K562 (cell line): Measurements from ENCODE around the gene MYRIP.

Experiments
- CREBBP ChIP-seq: IDR thresholded peaks from one replicate; pipeline ENCODE4 v1.6.1; 2012; ENCODE audit warnings: low read depth, mild to moderate bottlenecking, control low read depth, inconsistent platforms, low read length
- FOXA1 ChIP-seq: fragments of 450-650 bp; IDR thresholded peaks from 2 replicates; pipeline ENCODE4 v1.6.1; 2016; ENCODE audit warnings: mild to moderate bottlenecking, borderline replicate concordance
- GABPA ChIP-seq: fragments of 200-800 bp; sonication (Bioruptor generic); conservative IDR thresholded peaks from 2 replicates; pipeline ENCODE4 v1.6.1; 2016; ENCODE audit warnings: low read depth, missing genetic modification characterization, missing compliant biosample characterization
- GATAD2B ChIP-seq: fragments of 450-650 bp; IDR thresholded peaks from 2 replicates; pipeline ENCODE4 v1.6.1; 2017; ENCODE audit warnings: mild to moderate bottlenecking, borderline replicate concordance
- IRF2 ChIP-seq: sonication (generic); formaldehyde crosslinking; IDR thresholded peaks from 2 replicates; pipeline ENCODE4 v1.8.1; 2022; ENCODE audit warnings: mild to moderate bottlenecking, missing genetic modification reagents
- KDM1A ChIP-seq, 2 experiments: fragments of 450-650 bp; IDR thresholded peaks; 2 replicates each; pipeline ENCODE4 v1.6.1; 2016; ENCODE audit warnings: mild to moderate bottlenecking in 2 of 2
- MIER1 ChIP-seq: fragments of 450-650 bp; IDR thresholded peaks from 2 replicates; pipeline ENCODE4 v1.6.1; 2016; ENCODE audit warnings: antibody characterized with exemption, mild to moderate bottlenecking, low read depth
- RAD51 ChIP-seq: fragments of 450-650 bp; IDR thresholded peaks from 2 replicates; pipeline ENCODE4 v1.7.1; 2016; ENCODE audit warnings: low read depth, mild to moderate bottlenecking, borderline replicate concordance
- ZNF140 ChIP-seq: fragments of 250-450 bp; sonication (Bioruptor Pico); IDR thresholded peaks from 2 replicates; pipeline ENCODE4 v1.8.0; 2021; ENCODE audit warnings: moderate library complexity, mild to moderate bottlenecking, inconsistent platforms

- TF ChIP-seq KDM1A (IDR thresholded peaks at IDR 0.05) (no peak), GATAD2B (no peak), GABPA (tag) (no peak), MIER1 (no peak), FOXA1 (no peak), RAD51 (no peak), CREBBP (no peak), ZNF140 (no peak), IRF2 (CRISPR knock-in tag) (no peak)
These were observed at the start of gene MYRIP for GRCh38 chr3:39809181-39809994.
